HG03159 (cell line): ENCODE results near the gene RIMBP3B.
"Not testable (repeated sequence)": the region's sequence is repeated elsewhere in the genome, so short reads cannot be mapped to it uniquely, and the experiment has no call there.

ENCODE experiments used
- ATAC-seq: cut with Tn5 transposase; IDR thresholded peaks from one replicate; pipeline ENCODE4 v1.9.1; 2021; ENCODE audit warnings: mild to moderate bottlenecking, moderate library complexity; ENCODE audit not compliant: unreplicated experiment

The RIMBP3B gene, protein sequence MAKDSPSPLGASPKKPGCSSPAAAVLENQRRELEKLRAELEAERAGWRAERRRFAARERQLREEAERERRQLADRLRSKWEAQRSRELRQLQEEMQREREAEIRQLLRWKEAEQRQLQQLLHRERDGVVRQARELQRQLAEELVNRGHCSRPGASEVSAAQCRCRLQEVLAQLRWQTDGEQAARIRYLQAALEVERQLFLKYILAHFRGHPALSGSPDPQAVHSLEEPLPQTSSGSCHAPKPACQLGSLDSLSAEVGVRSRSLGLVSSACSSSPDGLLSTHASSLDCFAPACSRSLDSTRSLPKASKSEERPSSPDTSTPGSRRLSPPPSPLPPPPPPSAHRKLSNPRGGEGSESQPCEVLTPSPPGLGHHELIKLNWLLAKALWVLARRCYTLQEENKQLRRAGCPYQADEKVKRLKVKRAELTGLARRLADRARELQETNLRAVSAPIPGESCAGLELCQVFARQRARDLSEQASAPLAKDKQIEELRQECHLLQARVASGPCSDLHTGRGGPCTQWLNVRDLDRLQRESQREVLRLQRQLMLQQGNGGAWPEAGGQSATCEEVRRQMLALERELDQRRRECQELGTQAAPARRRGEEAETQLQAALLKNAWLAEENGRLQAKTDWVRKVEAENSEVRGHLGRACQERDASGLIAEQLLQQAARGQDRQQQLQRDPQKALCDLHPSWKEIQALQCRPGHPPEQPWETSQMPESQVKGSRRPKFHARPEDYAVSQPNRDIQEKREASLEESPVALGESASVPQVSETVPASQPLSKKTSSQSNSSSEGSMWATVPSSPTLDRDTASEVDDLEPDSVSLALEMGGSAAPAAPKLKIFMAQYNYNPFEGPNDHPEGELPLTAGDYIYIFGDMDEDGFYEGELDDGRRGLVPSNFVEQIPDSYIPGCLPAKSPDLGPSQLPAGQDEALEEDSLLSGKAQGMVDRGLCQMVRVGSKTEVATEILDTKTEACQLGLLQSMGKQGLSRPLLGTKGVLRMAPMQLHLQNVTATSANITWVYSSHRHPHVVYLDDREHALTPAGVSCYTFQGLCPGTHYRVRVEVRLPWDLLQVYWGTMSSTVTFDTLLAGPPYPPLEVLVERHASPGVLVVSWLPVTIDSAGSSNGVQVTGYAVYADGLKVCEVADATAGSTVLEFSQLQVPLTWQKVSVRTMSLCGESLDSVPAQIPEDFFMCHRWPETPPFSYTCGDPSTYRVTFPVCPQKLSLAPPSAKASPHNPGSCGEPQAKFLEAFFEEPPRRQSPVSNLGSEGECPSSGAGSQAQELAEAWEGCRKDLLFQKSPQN (N-terminal part only)

DNA sequence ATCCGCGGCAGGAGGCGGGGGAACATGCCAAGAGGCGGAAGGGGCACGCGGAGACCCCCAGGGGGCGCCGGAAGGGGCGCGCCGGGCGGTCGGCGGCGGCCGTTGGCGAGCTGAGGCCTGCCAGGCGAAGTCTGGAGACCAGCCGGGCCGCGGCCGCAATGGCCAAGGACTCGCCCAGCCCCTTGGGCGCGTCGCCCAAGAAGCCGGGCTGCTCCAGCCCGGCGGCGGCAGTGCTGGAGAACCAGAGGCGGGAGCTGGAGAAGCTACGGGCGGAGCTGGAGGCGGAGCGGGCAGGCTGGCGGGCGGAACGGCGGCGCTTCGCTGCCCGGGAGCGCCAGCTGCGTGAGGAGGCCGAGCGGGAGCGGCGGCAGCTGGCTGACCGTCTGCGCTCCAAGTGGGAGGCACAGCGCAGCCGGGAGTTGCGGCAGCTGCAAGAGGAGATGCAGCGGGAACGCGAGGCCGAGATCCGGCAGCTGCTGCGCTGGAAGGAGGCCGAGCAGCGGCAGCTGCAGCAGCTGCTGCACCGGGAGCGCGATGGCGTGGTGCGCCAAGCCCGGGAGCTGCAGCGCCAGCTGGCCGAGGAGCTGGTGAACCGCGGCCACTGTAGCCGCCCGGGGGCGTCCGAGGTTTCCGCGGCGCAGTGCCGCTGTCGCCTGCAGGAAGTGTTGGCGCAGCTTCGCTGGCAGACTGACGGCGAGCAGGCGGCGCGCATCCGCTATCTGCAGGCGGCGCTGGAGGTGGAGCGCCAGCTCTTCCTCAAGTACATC is at the start of gene RIMBP3B:
Gene RIMBP3B (plus strand): TSS at position 51 of the 767 bp plus-strand sequence. CDS start 108 bp downstream, at position 159.
- ATAC-seq: peak; percentile 62

- not testable (repeated sequence) for ATAC-seq
These were observed 26.0 kb upstream of the RIMBP3B start for GRCh38 chr22:21357527-21357926.

DNA sequence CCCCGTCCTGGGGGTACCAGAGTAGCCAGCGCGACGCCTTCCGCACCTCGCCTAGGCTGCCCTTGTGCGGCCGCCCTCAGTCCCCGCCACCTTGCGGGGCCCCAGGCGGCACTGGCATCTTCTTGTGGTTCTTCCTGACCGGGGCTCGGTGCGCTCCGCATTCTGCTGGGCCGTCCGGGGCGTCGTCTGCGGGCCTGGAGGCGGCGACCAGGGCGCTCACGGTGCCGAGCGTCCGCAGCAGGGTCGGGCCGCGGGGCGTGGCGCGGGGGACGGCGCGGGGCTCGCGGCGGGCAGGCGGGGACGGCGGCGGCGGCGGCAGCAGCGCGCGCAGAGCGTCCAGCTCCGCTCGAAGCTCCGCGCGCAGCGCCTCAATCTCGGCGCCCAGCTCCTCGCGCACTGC is 23.0 kb upstream of the RIMBP3B start:
- not testable (repeated sequence) for ATAC-seq

GRCh38 chr22:21362473-21362872 is 21.1 kb upstream of the RIMBP3B start:
- not testable (repeated sequence) for ATAC-seq

- not testable (repeated sequence) for ATAC-seq
These were observed 20.5 kb upstream of the RIMBP3B start for GRCh38 chr22:21363061-21363460.

DNA sequence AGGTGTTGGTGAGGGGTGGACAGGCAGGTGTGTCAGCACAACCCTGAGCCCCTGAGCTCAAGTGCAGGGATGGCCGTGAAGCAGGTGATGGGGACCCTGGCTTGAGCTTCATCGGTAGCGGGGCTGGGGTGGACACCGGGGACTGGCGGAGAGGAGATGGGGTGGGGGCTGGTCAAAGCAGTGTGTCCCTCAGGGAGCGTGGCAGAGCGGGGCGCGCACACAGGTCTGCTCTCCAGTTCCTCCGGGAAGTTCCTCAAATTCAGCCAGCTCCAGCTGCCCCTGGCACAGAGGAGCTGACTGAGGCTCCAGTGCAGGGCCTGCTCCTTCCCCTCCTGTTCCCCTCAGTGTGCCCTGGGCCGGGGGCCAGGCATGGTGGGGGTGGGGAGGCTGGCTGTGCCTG is 19.7 kb upstream of the RIMBP3B start:
- not testable (repeated sequence) for ATAC-seq

DNA sequence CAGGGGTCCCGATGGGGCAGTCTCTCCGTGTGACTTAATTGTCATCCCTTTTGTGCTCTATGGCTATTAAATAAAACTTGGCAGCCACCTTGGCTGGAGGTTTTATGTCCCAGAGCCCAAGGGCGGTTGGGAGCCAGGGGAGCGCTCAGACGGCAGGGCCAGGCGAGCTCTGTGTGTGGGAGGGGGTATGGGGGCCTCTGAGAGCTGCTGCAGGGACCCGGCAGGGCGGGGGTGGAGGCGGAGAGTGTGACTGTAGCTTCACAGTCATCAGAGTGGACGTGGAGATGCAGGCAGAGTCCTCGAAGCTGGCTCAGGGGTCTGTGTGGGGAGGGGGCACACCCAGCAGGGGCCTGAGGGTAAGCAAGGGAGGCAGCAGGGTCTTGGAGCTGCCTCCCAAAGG is 19.2 kb upstream of the RIMBP3B start:
- ATAC-seq: not testable (repeated sequence)

GRCh38 chr22:21365337-21365736 is 18.2 kb upstream of the RIMBP3B start:
- not testable (repeated sequence) for ATAC-seq

DNA sequence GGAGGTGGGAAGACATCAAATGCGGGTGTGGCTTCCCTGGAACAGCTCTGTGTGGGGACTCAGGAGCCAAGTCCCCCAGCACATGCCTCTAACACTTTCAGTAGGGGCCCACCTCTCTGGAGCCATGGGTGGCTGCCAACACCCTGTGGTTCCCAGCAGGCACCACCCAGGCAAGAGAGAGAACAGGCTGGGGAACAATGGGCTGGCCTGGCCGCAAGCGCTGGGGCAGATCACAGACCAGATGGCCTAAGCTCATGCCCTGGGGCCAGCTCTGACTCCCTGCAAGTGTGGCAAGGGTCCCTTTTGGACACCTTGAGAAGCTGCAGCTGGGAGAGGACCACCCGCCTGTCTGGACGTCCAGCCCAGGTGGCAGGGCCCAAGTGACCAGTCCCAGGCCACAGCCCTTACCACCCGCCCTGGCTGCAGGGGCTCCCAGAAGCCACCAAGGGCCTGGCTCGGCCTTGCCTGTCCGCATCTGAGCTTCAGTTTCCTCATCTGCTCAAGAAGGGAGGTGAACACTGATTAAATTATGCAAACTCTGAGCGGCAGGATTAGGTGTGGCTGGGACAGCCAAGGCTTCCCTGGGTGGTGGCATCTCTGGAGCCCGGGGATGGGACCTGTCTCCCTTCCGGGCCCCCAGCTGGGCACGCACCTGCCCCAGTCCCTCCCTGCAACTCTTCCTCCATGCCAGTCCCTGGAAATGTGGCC is 14.8 kb upstream of the RIMBP3B start:
- ATAC-seq: not testable (repeated sequence)

GRCh38 chr22:21375880-21376279 is 7.7 kb upstream of the RIMBP3B start:
- not testable (repeated sequence) for ATAC-seq

- ATAC-seq: peak; percentile 29
These were observed 1.2 kb downstream of the RIMBP3B start for GRCh38 chr22:21384468-21385357.

GRCh38 chr22:21389480-21389879 is 5.9 kb downstream of the RIMBP3B start:
- not testable (repeated sequence) for ATAC-seq

- ATAC-seq: not testable (repeated sequence)
These were observed 6.5 kb downstream of the RIMBP3B start for GRCh38 chr22:21390013-21390412.

DNA sequence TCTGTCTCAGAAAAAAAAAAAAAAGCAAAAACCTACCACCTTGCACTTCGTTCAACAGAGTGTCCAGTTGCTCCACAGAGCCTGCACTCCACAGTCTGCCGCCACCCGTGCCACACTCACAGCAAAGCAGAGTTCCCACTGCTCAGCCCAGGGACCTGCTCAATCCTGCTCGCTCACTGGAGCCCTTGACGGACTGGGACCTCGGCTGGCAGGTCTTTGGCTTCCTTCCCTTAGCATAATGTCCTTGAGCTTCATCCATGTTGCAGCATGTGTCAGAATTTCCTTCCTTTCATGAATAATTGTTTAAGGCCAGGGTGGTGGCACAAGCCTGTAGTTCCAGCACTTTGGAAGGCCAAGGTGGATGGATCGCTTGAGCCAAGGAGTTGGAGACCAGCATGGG is 11.1 kb downstream of the RIMBP3B start:
- ATAC-seq: not testable (repeated sequence)

GRCh38 chr22:21401197-21401969 is 17.8 kb downstream of the RIMBP3B start:
- ATAC-seq: not testable (repeated sequence)

DNA sequence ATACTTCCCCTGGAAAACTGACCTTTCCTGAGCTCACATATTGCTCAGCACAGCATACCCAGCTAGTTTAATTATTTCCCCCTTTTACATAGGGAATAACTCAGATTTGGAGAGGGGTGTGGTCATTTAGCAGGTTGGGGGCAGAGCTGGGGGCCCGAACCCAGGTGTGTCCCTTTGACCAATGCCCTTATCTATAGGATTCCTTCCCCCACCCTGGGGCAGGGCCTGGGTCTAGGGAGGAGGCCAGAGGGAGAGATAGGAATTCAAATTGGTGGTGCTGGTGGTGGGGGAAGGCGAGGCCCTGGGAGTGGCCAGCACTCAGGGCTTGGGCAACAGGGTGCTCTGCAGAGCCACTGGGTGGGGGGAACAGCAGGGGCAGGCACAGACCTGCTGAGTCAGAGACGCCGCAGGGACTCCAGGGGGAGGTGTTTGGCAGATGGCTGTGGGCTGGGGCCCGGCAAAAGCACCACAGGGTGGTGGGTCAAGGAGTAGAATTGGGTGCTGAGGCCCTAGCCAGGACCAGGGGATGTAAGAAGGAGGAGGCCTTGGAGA is 19.3 kb downstream of the RIMBP3B start:
- ATAC-seq: not testable (repeated sequence)

GRCh38 chr22:21407139-21407538 is 23.6 kb downstream of the RIMBP3B start:
- not testable (repeated sequence) for ATAC-seq
